Measurements from ENCODE around the gene ARHGEF1.
"Not testable (repeated sequence)": the region's sequence is repeated elsewhere in the genome, so short reads cannot be mapped to it uniquely, and the experiment has no call there.

The ARHGEF1 gene

GRCh38 chr19:41930926-41931592 is 48.1 kb downstream of the ARHGEF1 start:
- DNase-seq (ENCODE audit: low read depth in 2 of 2): no peak

GRCh38 chr19:41932259-41932719 is 49.3 kb downstream of the ARHGEF1 start:
- DNase-seq (ENCODE audit: low read depth in 2 of 2): no peak

- no peak for DNase-seq (ENCODE audit: low read depth in 2 of 2)
Observed at GRCh38 chr19:41932720-41933332, 49.8 kb downstream of the ARHGEF1 start.

GRCh38 chr19:41933693-41934426 is 50.9 kb downstream of the ARHGEF1 start:
- DNase-seq (ENCODE audit: low read depth in 2 of 2): no peak

- peak in 1 of 2 donors; percentile 70 for DNase-seq (ENCODE audit: low read depth in 2 of 2)
Observed at GRCh38 chr19:41934849-41935374, 51.9 kb downstream of the ARHGEF1 start.

GRCh38 chr19:41935760-41936415 is 52.9 kb downstream of the ARHGEF1 start:
- DNase-seq (ENCODE audit: low read depth in 2 of 2): no peak

GRCh38 chr19:41936416-41936850 is 53.4 kb downstream of the ARHGEF1 start:
- DNase-seq (ENCODE audit: low read depth in 2 of 2): no peak

- no peak for DNase-seq (ENCODE audit: low read depth in 2 of 2)
Observed at GRCh38 chr19:41936961-41937360, 54.0 kb downstream of the ARHGEF1 start.

GRCh38 chr19:41937525-41938468 is 54.8 kb downstream of the ARHGEF1 start:
- DNase-seq (ENCODE audit: low read depth in 2 of 2): no peak

GRCh38 chr19:41939209-41939608 is 56.2 kb downstream of the ARHGEF1 start:
- not testable (repeated sequence) for DNase-seq (ENCODE audit: low read depth in 2 of 2)

- DNase-seq (ENCODE audit: low read depth in 2 of 2): no peak
Observed at GRCh38 chr19:41939861-41940730, 57.1 kb downstream of the ARHGEF1 start.

GRCh38 chr19:41940731-41941409 is 57.9 kb downstream of the ARHGEF1 start:
- no peak for DNase-seq (ENCODE audit: low read depth in 2 of 2)

GRCh38 chr19:41941410-41942202 is 58.6 kb downstream of the ARHGEF1 start:
- DNase-seq (ENCODE audit: low read depth in 2 of 2): no peak

- DNase-seq (ENCODE audit: low read depth in 2 of 2): no peak
Observed at GRCh38 chr19:41944336-41944735, 61.4 kb downstream of the ARHGEF1 start.

- DNase-seq (ENCODE audit: low read depth in 2 of 2): peak; percentile 88 to 89
Observed at GRCh38 chr19:41945135-41945766, 62.3 kb downstream of the ARHGEF1 start.

- no peak for DNase-seq (ENCODE audit: low read depth in 2 of 2)
Observed at GRCh38 chr19:41947091-41947490, 64.1 kb downstream of the ARHGEF1 start.

- peak; percentile 69 to 90 for DNase-seq (ENCODE audit: low read depth in 2 of 2)
Observed at GRCh38 chr19:41951686-41952172, 68.7 kb downstream of the ARHGEF1 start.

GRCh38 chr19:41955521-41955920 is 72.5 kb downstream of the ARHGEF1 start:
- no peak for DNase-seq (ENCODE audit: low read depth in 2 of 2)
